ENCODE data around the gene TNIP2. TPM values are rescaled to one million over a fixed set of nuclear protein-coding genes. Genes with fewer than 3 reads are reported as not detected.
A peak's percentile ranks its signal among the peaks of the same experiment; 100 is the strongest.

TNIP2 gene
- total and polyA plus RNA-seq, 11 donors = 12.6 to 94.5 (median 23.4) TPM

- WGBS, 4 donors = 97 to 100% (median 98%) methylated on average over 3 of the region's 3 CpGs
- intact Hi-C loops (cut with DNase I) = loop anchor here in 1 of 10 donors (5.0 kb wide), 1 partner anchor 61 kb away; no protein-coding TSS in a partner anchor
- Histone ChIP-seq H3K27ac (peak overlapping the region in 1 of 12 donors; percentile 64), H3K9me3 (peaks cover 0 to 3% (median 0%) of the 10 kb centered on the region in 12 donors), H3K4me1 (peaks cover 0 to 31% (median 6%) of the 10 kb centered on the region in 12 donors), H3K27me3 (no peaks in the 10 kb centered on the region), H3K4me3 (no peak overlapping the region), H3K36me3 (no peaks in the 10 kb centered on the region)
- no peak for DNase-seq
- TF ChIP-seq CTCF (IDR thresholded peaks at IDR 0.05) (no peak), POLR2A (IDR thresholded peaks at IDR 0.05) (no peak)
- ATAC-seq = no peak
Measured at GRCh38 chr4:2771264-2771663, 15.1 kb upstream of the TNIP2 start.

- peaks cover 0 to 3% (median 0%) of the 10 kb centered on the region in 12 donors for H3K9me3 ChIP-seq
- DNase-seq (no peak), ATAC-seq (no peak)
- 61 to 69% (median 66%) methylated on average over 10 to 15 of the region's 15 CpGs for WGBS, 4 donors
- no peaks in the 10 kb centered on the region for H3K36me3 ChIP-seq
- no peak overlapping the region for H3K4me3 ChIP-seq
- TF ChIP-seq POLR2A (IDR thresholded peaks at IDR 0.05) (no peak), CTCF (IDR thresholded peaks at IDR 0.05) (no peak)
- no peak overlapping the region for H3K27ac ChIP-seq
- H3K4me1 ChIP-seq = peaks cover 0 to 37% (median 6%) of the 10 kb centered on the region in 12 donors
- no peaks in the 10 kb centered on the region for H3K27me3 ChIP-seq
- intact Hi-C loops (cut with DNase I) = loop anchor here in 6 of 10 donors (5.0 to 10.0 kb wide), 8 partner anchors 76 to 266 kb away; partner anchors contain the start of gene ADD1 (in 1 of the 6)
Measured at GRCh38 chr4:2768921-2769336, 12.8 kb upstream of the TNIP2 start.

GRCh38 chr4:2768124-2768523 is 12.0 kb upstream of the TNIP2 start:
- DNase-seq (no peak), ATAC-seq (no peak)
- Histone ChIP-seq H3K4me3 (no peak overlapping the region), H3K36me3 (no peaks in the 10 kb centered on the region), H3K27ac (peak overlapping the region in 2 of 12 donors; percentile 19 to 41), H3K9me3 (peaks cover 0 to 3% (median 0%) of the 10 kb centered on the region in 12 donors), H3K27me3 (no peaks in the 10 kb centered on the region), H3K4me1 (peaks cover 0 to 43% (median 9%) of the 10 kb centered on the region in 12 donors)
- WGBS, 4 donors = 72 to 84% (median 78%) methylated on average over 8 to 9 of the region's 9 CpGs
- intact Hi-C loops (cut with DNase I) = loop anchor here in 6 of 10 donors (5.0 to 10.0 kb wide), 8 partner anchors 77 to 267 kb away; partner anchors contain the start of gene ADD1 (in 1 of the 6)
- TF ChIP-seq POLR2A (IDR thresholded peaks at IDR 0.05) (no peak), CTCF (IDR thresholded peaks at IDR 0.05) (no peak)

GRCh38 chr4:2767705-2768074 is 11.6 kb upstream of the TNIP2 start:
- intact Hi-C loops (cut with DNase I) = loop anchor here in 6 of 10 donors (5.0 to 10.0 kb wide), 8 partner anchors 77 to 267 kb away; partner anchors contain the start of gene ADD1 (in 1 of the 6)
- H3K4me1 ChIP-seq = peaks cover 0 to 43% (median 9%) of the 10 kb centered on the region in 12 donors
- 37 to 48% (median 45%) methylated on average over 10 to 11 of the region's 11 CpGs for WGBS, 4 donors
- peak overlapping the region in 2 of 12 donors; percentile 19 to 41 for H3K27ac ChIP-seq
- no peaks in the 10 kb centered on the region for H3K36me3 ChIP-seq
- H3K4me3 ChIP-seq = no peak overlapping the region
- H3K27me3 ChIP-seq = no peaks in the 10 kb centered on the region
- ATAC-seq (peak; percentile 71 to 86 (median 80)), DNase-seq (peak in 3 of 5 donors; percentile 70 to 80 (median 74))
- H3K9me3 ChIP-seq = peaks cover 0 to 3% (median 0%) of the 10 kb centered on the region in 12 donors
- no peak for TF ChIP-seq CTCF (IDR thresholded peaks at IDR 0.05)
- no peak for TF ChIP-seq POLR2A (IDR thresholded peaks at IDR 0.05)

All from heart left ventricle (tissue), 16 donors.